ENCODE results near the gene BLVRA. TPM values are rescaled to one million over a fixed set of nuclear protein-coding genes. Genes with fewer than 3 reads are reported as not detected.

The BLVRA gene
- polyA plus RNA-seq, 2 of the 4 experiments (the other 2 are of a cell fraction) = 68.5 to 85.4 TPM

DNA sequence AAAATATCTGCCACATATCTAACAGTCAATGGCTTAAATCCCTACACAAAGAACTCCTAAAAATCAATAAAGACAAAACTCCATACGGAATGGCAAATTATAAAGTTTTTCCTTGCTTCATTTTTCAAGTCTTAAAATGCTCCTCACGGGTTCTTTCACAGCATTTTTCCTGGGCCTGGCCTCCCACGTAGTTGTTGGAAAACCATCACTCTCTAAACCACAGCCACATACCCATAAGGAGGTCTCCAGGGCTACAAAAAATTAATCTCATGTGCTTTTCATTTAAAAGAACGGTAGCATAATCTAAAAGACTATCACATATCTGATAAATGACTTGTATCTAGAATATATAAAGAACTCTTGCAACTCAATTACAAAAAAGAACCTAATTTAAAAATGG is 32.0 kb upstream of the BLVRA start (continued):
- TF ChIP-seq CHD4 (IDR thresholded peaks at IDR 0.05; ENCODE audit: borderline replicate concordance) (no peak), NFE2L2 (conservative IDR thresholded peaks at IDR 0.05; ENCODE audit: low read length) (no peak)

DNA sequence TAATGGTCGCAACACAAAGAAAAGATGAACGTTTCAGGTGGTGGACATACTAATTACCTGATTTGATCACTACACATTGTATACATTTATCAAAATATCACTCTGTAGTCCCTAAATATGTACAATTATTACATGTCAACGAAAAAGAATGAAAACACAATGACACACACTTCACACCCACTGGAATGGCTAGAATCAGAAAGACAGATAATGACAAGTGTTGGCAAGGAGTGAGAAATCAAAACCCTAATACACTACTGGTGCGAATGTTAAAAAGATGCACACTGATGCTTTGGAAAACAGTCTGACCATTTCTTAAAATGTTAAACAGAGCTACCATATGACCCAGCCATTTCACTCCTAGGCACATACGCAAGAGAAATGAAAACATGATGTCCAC is 31.5 kb upstream of the BLVRA start:
- Histone ChIP-seq H3K4me3 (no peak overlapping the region), H3K4me2 (peak overlapping the region; percentile 74; the same call in 1 of the 3 replicates), H3K9me3 (no peaks in the 10 kb centered on the region), H3K4me1 (peaks cover 7% of the 10 kb centered on the region; the same call in 2 of the 3 replicates), H3K27ac (no peak overlapping the region)
- TF ChIP-seq NFE2L2 (conservative IDR thresholded peaks at IDR 0.05; ENCODE audit: low read length) (no peak), ZFP36 (IDR thresholded peaks at IDR 0.05; ENCODE audit: borderline replicate concordance, partially characterized antibody) (peak; percentile 40)
- no peak for FAIRE-seq
- DNase-seq (ENCODE audit: low read depth in 1 of 2, low spot score in 1 of 2) = no peak
- ChIA-PET POLR2A (interaction anchor here (1.2 kb wide), 1 partner anchor 144 kb away, joined by 3 read pairs; the partner anchor contains the start of gene STK17A), CTCF (interaction anchor here (4.8 kb wide), 1 partner anchor 111 kb away, joined by 51 read pairs; no protein-coding TSS in a partner anchor)
- 91% methylated on average over 5 of the region's 5 CpGs for WGBS (ENCODE audit: missing lambda C conversion rate)
- no peak for ATAC-seq

DNA sequence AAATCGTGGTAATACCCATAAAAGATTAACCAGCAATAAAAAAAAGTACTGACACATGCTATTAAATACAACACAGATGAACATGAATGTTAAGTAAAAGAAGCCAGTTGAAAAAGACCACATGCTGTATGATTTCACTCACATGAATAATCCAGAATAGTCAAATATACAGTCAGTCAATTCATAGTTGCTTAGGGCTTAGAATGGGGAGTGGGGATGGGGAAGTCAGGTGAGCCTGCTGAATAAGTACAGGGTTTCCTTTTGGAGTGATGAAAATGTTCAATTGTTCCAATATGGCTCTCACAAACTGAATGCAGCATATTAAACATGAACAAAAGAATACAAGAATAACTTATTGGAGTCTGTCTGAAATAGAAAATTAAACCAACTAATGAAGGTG is 31.0 kb upstream of the BLVRA start:
- ChIA-PET CTCF (interaction anchor here (4.8 kb wide), 1 partner anchor 111 kb away, joined by 51 read pairs; no protein-coding TSS in a partner anchor), POLR2A (interaction anchor here (1.2 kb wide), 1 partner anchor 145 kb away, joined by 3 read pairs; the partner anchor contains the start of gene STK17A)
- FAIRE-seq = no peak

DNA sequence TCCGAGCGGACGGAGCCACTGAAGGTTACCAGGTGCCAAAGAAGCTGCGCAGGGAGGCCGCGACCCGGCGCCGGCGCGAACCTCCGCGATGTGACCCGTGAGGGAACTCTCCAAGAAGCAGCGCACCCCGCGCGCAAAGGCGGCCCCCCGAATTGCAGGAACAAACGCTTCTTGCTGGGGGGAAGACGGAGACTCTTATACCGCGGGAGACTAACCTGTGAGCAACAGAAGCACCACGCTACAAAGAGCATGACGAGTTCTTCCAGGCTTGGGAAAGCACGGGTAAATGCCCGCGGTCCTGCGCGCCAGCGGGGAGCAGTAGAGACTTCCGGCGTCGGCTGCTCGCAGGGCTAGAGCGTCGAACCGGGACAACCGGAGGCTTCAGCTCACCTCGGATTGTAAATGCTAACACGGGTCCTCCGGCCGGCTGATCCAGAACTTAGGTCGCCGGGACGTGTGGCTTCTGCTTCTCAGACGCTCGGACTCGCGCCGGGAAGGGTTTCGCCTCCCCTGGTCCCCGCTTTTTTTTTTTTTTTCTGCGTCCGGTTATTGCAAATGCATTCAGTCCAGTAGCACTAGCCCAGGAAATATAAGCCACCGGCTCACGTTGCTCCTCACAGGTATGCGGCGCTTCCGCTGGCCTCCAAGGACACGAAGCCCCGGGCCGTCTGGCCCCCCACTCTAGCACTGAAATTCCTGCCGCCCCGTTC is 29.1 kb upstream of the BLVRA start, which contains the start of gene COA1:
TSS of gene COA1 (minus strand) at position 310 of the 710 bp plus-strand sequence. CDS start 80,909 bp downstream, outside the sequence.
- ChIA-PET CTCF (interaction anchor here (1.1 to 4.8 kb wide), 8 partner anchors 9 to 147 kb away, joined by 3 to 51 read pairs (median 8); partner anchors contain the start of gene STK17A), POLR2A (interaction anchor here (0.5 to 1.9 kb wide), 17 partner anchors 13 to 970 kb away, joined by 3 to 36 read pairs (median 4); partner anchors contain the start of genes BLVRA and STK17A)
- H3K4me3 ChIP-seq = peak within 1 kb of the TSS; percentile 57
- peak within 1 kb of the TSS; percentile 78 for H3K4me2 ChIP-seq
- peak; percentile 98 to 99 for ATAC-seq
- peak; percentile 77 to 95 for DNase-seq (ENCODE audit: low read depth in 1 of 2, low spot score in 1 of 2)
- no peak for FAIRE-seq
- peak within 1 kb of the TSS; percentile 85 to 98 for H3K27ac ChIP-seq
- WGBS (ENCODE audit: missing lambda C conversion rate) = 2% methylated on average over 66 of the region's 66 CpGs
- H3K9me3 ChIP-seq = no peaks in the 10 kb centered on the region
- H3K4me1 ChIP-seq = peaks cover 7% of the 10 kb centered on the region; the same call in 2 of the 3 replicates
- TF ChIP-seq, protein P1, sequence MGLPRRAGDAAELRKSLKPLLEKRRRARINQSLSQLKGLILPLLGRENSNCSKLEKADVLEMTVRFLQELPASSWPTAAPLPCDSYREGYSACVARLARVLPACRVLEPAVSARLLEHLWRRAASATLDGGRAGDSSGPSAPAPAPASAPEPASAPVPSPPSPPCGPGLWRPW (IDR thresholded peaks at IDR 0.05) = no peak
- TF ChIP-seq PHF8 (IDR thresholded peaks at IDR 0.05; ENCODE audit: borderline replicate concordance, low read depth) = peak; percentile 49; the same call in 1 of the 2 replicates
- no peak for TF ChIP-seq NPAS2 (CRISPR knock-in tag; IDR thresholded peaks at IDR 0.05; ENCODE audit: borderline replicate concordance)
- TF ChIP-seq SREBF2 (IDR thresholded peaks at IDR 0.05) = no peak
- TF ChIP-seq POLR2AphosphoS2 (conservative IDR thresholded peaks at IDR 0.05; ENCODE audit: low read length) = no peak
- no peak for TF ChIP-seq NFE2L2 (conservative IDR thresholded peaks at IDR 0.05; ENCODE audit: low read length)
- TF ChIP-seq RAD21 (conservative IDR thresholded peaks at IDR 0.05 in 1 of 2, IDR thresholded peaks at IDR 0.05 in 1 of 2) = no peak; a peak in 2 of 5 replicates
- TF ChIP-seq POLR2A (IDR thresholded peaks at IDR 0.05; ENCODE audit: low read length) = peak; percentile 81
- no peak for TF ChIP-seq NR3C1 (IDR thresholded peaks at IDR 0.05)
- no peak for TF ChIP-seq CBX8 (IDR thresholded peaks at IDR 0.05)
- no peak for TF ChIP-seq EHF (CRISPR knock-in tag; IDR thresholded peaks at IDR 0.05)
- TF ChIP-seq FOXS1 (CRISPR knock-in tag; IDR thresholded peaks at IDR 0.05) = no peak
- TF ChIP-seq, protein P2, sequence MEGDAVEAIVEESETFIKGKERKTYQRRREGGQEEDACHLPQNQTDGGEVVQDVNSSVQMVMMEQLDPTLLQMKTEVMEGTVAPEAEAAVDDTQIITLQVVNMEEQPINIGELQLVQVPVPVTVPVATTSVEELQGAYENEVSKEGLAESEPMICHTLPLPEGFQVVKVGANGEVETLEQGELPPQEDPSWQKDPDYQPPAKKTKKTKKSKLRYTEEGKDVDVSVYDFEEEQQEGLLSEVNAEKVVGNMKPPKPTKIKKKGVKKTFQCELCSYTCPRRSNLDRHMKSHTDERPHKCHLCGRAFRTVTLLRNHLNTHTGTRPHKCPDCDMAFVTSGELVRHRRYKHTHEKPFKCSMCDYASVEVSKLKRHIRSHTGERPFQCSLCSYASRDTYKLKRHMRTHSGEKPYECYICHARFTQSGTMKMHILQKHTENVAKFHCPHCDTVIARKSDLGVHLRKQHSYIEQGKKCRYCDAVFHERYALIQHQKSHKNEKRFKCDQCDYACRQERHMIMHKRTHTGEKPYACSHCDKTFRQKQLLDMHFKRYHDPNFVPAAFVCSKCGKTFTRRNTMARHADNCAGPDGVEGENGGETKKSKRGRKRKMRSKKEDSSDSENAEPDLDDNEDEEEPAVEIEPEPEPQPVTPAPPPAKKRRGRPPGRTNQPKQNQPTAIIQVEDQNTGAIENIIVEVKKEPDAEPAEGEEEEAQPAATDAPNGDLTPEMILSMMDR (IDR thresholded peaks at IDR 0.05) = no peak
- TF ChIP-seq JUN (IDR thresholded peaks at IDR 0.05) = peak; percentile 83 to 95; a peak in 4 of 5 replicates
- no peak for TF ChIP-seq GATA3 (IDR thresholded peaks at IDR 0.05; ENCODE audit: borderline replicate concordance)

More for the DNA sequence above, 31.0 kb upstream of the BLVRA start:
- no peak overlapping the region for H3K27ac ChIP-seq
- H3K9me3 ChIP-seq = no peaks in the 10 kb centered on the region
- WGBS (ENCODE audit: missing lambda C conversion rate) = 10% methylated on average over 1 of the region's 1 CpG
- ATAC-seq (no peak), DNase-seq (ENCODE audit: low read depth in 1 of 2, low spot score in 1 of 2) (no peak)
- no peak overlapping the region for H3K4me3 ChIP-seq
- H3K4me1 ChIP-seq = peaks cover 7% of the 10 kb centered on the region; the same call in 2 of the 3 replicates
- H3K4me2 ChIP-seq = peak overlapping the region; percentile 74; the same call in 2 of the 3 replicates
- no peak for TF ChIP-seq SREBF2 (IDR thresholded peaks at IDR 0.05)
- no peak for TF ChIP-seq MAZ (IDR thresholded peaks at IDR 0.05; ENCODE audit: borderline replicate concordance, low read depth, low read length)
- no peak for TF ChIP-seq NFE2L2 (conservative IDR thresholded peaks at IDR 0.05; ENCODE audit: low read length)
- TF ChIP-seq, protein P3, sequence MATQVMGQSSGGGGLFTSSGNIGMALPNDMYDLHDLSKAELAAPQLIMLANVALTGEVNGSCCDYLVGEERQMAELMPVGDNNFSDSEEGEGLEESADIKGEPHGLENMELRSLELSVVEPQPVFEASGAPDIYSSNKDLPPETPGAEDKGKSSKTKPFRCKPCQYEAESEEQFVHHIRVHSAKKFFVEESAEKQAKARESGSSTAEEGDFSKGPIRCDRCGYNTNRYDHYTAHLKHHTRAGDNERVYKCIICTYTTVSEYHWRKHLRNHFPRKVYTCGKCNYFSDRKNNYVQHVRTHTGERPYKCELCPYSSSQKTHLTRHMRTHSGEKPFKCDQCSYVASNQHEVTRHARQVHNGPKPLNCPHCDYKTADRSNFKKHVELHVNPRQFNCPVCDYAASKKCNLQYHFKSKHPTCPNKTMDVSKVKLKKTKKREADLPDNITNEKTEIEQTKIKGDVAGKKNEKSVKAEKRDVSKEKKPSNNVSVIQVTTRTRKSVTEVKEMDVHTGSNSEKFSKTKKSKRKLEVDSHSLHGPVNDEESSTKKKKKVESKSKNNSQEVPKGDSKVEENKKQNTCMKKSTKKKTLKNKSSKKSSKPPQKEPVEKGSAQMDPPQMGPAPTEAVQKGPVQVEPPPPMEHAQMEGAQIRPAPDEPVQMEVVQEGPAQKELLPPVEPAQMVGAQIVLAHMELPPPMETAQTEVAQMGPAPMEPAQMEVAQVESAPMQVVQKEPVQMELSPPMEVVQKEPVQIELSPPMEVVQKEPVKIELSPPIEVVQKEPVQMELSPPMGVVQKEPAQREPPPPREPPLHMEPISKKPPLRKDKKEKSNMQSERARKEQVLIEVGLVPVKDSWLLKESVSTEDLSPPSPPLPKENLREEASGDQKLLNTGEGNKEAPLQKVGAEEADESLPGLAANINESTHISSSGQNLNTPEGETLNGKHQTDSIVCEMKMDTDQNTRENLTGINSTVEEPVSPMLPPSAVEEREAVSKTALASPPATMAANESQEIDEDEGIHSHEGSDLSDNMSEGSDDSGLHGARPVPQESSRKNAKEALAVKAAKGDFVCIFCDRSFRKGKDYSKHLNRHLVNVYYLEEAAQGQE (IDR thresholded peaks at IDR 0.05) = no peak
- TF ChIP-seq CBX8 (IDR thresholded peaks at IDR 0.05) = no peak
- no peak for TF ChIP-seq HEYL (CRISPR knock-in tag; IDR thresholded peaks at IDR 0.05)
- TF ChIP-seq ESRRA (IDR thresholded peaks at IDR 0.05; ENCODE audit: borderline replicate concordance, low read length) = no peak
- TF ChIP-seq CHD4 (IDR thresholded peaks at IDR 0.05; ENCODE audit: borderline replicate concordance) = no peak
- no peak for TF ChIP-seq RNF2 (IDR thresholded peaks at IDR 0.05; ENCODE audit: borderline replicate concordance, low read depth)
- TF ChIP-seq, protein P4, sequence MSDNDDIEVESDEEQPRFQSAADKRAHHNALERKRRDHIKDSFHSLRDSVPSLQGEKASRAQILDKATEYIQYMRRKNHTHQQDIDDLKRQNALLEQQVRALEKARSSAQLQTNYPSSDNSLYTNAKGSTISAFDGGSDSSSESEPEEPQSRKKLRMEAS (IDR thresholded peaks at IDR 0.05) = no peak
- TF ChIP-seq RARB (CRISPR knock-in tag; IDR thresholded peaks at IDR 0.05) = no peak
- TF ChIP-seq POLR2A (IDR thresholded peaks at IDR 0.05; ENCODE audit: low read length) = no peak
- TF ChIP-seq PHF8 (IDR thresholded peaks at IDR 0.05; ENCODE audit: borderline replicate concordance, low read depth) = no peak
